Epithelial cell of umbilical artery (primary cell): Measurements from ENCODE around the gene AGAP5. TPM values are rescaled to one million over a fixed set of nuclear protein-coding genes. Genes with fewer than 3 reads are reported as not detected.

Source experiments
- total RNA-seq: library from RNA; depleted of rRNA; stranded (reverse); fragments of >200 nt; gene quantifications from 2 replicates; pipeline ENCODE4 v1.2.3, GENCODE V29; 2014

Gene AGAP5
- total RNA-seq: 1.1 and 1.6 TPM in 2 replicates

DNA sequence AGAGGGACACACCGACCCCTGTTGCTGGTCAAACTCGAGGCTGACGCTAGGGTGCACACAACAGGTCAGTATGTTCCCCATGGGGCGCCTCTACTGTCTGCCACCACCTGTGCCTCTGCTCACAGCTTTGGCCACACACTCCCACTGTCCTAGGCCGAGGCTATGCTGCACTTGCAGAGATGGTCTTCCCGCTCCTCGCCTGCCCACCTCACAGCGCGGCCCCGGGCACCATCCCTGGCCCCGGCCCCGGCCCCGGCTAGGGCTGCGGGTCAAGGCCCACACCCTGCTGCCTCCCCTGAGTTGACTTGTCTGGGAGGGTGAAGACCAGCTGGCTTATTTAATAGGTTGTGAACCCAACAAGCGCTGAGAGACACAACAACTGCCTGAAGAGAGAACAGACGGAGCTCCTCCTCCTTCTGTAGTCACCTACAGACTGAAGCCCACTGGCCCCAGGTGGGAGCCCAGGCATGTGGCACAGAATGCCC is at the start of gene AGAP5:
AGAP5 (minus strand) TSS at position 435 of the 485 bp plus-strand sequence; CDS start at position 81, 354 bp downstream.

DNA sequence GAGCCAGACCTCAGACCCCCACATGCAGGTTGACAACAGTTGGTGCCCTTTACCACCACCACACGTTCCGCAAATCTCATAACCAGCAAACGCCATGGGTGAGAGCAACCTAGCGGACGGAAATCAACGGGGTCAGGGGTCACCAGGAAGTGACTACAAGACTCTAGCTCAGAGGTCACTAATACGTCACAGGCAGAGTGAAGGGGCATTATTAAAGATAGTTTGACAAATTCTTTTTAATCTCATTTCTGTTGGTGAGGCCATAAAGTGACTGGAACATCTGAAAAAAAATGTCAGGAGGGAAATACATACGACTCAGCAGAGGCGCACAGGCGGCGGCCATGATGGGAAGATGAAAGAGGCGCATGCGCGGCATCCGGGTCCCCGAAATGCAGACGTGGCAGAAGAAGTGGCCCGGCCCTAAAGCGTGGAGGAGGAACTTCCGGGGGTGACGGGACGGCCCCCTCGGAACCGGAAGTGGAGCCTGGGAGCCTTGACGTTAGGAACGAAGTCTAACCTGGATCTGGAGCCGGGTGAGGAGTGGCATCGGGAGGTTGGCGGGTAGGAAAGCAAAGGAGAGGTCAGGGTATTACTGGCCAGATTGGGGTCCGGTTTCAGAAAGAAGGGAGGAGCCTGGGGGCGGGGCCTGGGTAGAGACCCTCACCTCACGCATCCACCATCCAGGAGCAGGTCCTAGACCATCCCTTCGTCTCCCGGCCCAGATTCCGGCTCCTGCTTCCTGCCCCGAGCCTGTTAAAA is 46.2 kb upstream of the AGAP5 start, which contains the start of gene SEC24C:
SEC24C (plus strand) TSS at position 468 of the 759 bp plus-strand sequence. CDS start 2,461 bp downstream, outside the sequence.

DNA sequence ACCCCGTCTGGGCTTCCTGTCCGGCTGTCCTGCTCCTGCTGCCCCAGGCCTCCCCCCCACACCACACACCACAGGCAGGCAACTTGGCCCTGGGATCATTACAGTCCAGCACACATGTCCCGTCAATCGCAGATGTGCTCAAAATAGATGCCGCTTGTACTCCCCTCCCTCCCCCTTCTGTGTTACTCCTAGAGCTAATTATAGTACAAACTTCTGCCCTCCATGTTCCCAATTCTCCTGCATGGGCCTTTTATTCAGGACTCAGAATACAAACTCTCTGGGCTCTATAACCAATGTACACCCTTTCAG is 42.0 kb downstream of the AGAP5 start, which contains the start of gene SYNPO2L:
SYNPO2L (minus strand) TSS at position 40 of the 309 bp plus-strand sequence. CDS start 107 bp downstream, outside the sequence.

DNA sequence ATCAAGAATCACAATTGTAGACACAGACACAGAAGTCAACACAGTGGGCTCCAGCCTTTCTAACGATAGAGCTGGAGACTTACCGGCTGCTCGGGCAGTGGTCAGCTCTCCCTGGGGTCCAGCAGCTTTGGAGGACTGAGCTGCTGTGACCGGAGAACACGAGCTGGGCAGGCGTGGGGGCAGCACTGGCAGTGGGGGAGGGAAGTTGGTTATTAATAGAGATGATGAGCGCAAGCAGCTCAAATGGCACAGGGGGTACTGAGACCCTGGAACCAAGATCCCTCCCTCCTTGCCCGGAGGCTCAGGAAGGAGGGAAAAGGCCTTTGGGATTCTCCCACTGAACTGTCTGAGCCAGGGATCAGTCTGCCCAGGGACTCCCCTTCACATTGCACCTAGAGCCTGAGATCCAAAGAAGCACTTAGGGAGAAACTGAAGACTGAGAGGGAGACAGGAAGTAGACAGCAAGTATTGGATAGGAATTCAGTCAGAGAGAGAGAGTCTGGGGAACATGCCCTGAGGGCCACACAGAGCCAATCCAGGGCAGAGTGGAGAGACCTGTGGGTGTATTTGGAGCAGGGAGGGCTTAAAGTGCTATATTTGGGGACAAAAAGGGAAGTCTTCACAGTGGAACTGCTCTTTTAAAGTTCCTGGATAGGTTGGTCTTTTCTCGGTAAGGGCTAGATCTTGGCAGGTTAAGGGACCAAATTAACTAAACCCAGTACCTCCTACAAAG is 56.4 kb downstream of the AGAP5 start, which contains the start of gene MYOZ1:
MYOZ1 (minus strand) TSS at position 147 of the 733 bp plus-strand sequence. CDS start 1,457 bp downstream, outside the sequence.

Other genes with a start within 250 kb of the AGAP5 start
- 13.8 and 14.6 TPM in 2 replicates for gene PPP3CB, start 202.1 kb downstream of the AGAP5 start, total RNA-seq
- gene USP54, start 106.8 kb downstream of the AGAP5 start, total RNA-seq: 5.2 and 7.8 TPM in 2 replicates
- gene MYOZ1, start 56.6 kb downstream of the AGAP5 start, total RNA-seq: not detected in 2 replicates
- not detected in 2 replicates for gene SYNPO2L, start 42.1 kb downstream of the AGAP5 start, total RNA-seq
- gene SEC24C, start 46.3 kb upstream of the AGAP5 start, total RNA-seq: 52.1 and 56.5 TPM in 2 replicates
- 32.8 and 37.4 TPM in 2 replicates for gene CHCHD1, start 83.9 kb upstream of the AGAP5 start, total RNA-seq
- gene ZSWIM8, start 87.5 kb upstream of the AGAP5 start, total RNA-seq: 27.6 and 29.0 TPM in 2 replicates
- gene NDST2, start 113.5 kb upstream of the AGAP5 start, total RNA-seq: 8.4 and 31.2 TPM in 2 replicates
- 22.4 and 22.5 TPM in 2 replicates for gene CAMK2G, start 176.4 kb upstream of the AGAP5 start, total RNA-seq
- gene PLAU, start 213.0 kb upstream of the AGAP5 start, total RNA-seq: 26.6 and 48.6 TPM in 2 replicates